IPS-20b (cell line): Measurements from ENCODE around the gene PPP1R2.

Source experiments
- H3K27ac ChIP-seq: one replicate; pipeline ENCODE4 v1.5.1; 2013; ENCODE audit warnings: low read length
- H3K27me3 ChIP-seq: 2 replicates; pipeline ENCODE4 v1.6.1; 2013; ENCODE audit warnings: mild to moderate bottlenecking, low read length, inconsistent platforms; ENCODE audit not compliant: insufficient read depth
- H3K36me3 ChIP-seq: 2 replicates; pipeline ENCODE4 v1.6.1; 2013; ENCODE audit warnings: low read depth, mild to moderate bottlenecking, inconsistent platforms, low read length, moderate library complexity; ENCODE audit not compliant: insufficient read depth
- H3K4me1 ChIP-seq: 2 replicates; pipeline ENCODE4 v1.6.1; 2013; ENCODE audit warnings: mild to moderate bottlenecking, control low read depth, inconsistent platforms, low read length, moderate library complexity; ENCODE audit not compliant: insufficient read depth
- H3K4me3 ChIP-seq: 2 replicates; pipeline ENCODE4 v1.5.1; 2013; ENCODE audit warnings: mild to moderate bottlenecking, low read length, inconsistent platforms
- H3K9ac ChIP-seq: 2 replicates; pipeline ENCODE4 v1.6.1; 2013; ENCODE audit warnings: low read depth, mild to moderate bottlenecking, inconsistent platforms, low read length, moderate library complexity
- H3K9me3 ChIP-seq: 2 replicates; pipeline ENCODE4 v1.6.1; 2013; ENCODE audit warnings: mild to moderate bottlenecking, low read depth, low read length, inconsistent platforms; ENCODE audit not compliant: insufficient read depth

PPP1R2 gene

DNA sequence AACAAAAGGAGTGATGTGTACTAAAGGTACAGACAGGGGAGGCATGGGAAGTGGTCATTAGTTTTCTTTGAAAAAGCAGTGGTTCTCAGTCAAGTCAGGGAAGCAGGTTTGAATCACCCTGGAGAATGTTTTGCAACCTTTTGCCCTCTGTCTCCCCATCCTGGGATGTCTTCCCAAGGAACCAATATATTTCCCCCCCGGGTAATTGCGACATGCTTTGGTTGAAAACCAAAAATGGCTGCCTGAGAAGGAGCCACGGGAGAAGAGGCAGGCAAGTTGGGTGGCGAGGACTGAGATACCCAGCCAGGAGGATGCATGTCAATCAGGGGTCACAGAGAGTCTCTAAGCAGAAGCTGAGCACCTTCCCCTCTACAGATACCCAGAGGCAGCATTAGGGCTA is 20.2 kb upstream of the PPP1R2 start:
- Histone ChIP-seq H3K36me3 (no peaks in the 10 kb centered on the region), H3K4me3 (no peak overlapping the region), H3K27me3 (no peaks in the 10 kb centered on the region), H3K9me3 (no peaks in the 10 kb centered on the region), H3K27ac (no peak overlapping the region), H3K9ac (no peak overlapping the region), H3K4me1 (no peaks in the 10 kb centered on the region)

DNA sequence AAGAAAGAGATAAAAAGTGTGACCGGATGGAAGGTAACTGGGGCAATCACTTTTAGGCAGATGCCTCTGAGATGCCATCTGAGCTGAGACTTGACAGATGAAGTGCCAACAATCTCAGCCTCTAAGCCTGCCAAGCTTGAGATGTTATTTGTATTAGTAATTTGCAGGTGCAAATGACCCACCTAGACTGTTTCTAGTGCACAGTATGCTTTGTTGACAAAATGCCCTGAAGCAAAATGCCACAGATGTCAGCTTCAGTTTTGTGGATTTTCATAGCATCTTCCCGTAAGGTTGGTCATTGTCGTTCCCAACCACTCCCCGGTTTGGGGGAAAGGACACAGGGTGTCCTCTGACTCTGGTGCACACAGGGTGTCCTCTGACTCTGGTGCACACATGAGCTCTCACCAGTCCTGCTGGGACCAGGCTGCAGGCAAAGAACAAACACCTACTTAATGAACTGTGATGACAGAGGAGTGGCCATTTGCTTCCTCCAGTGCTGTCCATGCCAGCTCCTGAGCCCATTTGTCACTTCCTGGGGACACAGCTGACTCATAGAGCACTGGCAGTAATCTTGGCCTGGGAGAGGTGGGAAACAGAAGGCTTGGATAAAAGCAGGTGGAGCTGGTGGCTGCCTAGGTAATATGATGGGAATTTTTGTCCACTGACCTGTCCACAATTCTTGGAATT is 16.7 kb upstream of the PPP1R2 start:
- H3K27ac ChIP-seq, result no peak overlapping the region

GRCh38 chr3:195558602-195559001 is 15.5 kb upstream of the PPP1R2 start:
- Histone ChIP-seq H3K4me1 (no peaks in the 10 kb centered on the region), H3K4me3 (no peak overlapping the region), H3K9ac (no peak overlapping the region), H3K36me3 (no peaks in the 10 kb centered on the region), H3K27ac (no peak overlapping the region), H3K9me3 (no peaks in the 10 kb centered on the region), H3K27me3 (peaks cover 6% of the 10 kb centered on the region; the same call in 1 of the 2 replicates)

More for the DNA sequence above, 16.7 kb upstream of the PPP1R2 start:
- H3K4me3 ChIP-seq, result no peak overlapping the region
- no peaks in the 10 kb centered on the region for H3K4me1 ChIP-seq
- peaks cover 6% of the 10 kb centered on the region; the same call in 1 of the 2 replicates for H3K27me3 ChIP-seq
- H3K9ac ChIP-seq, result no peak overlapping the region
- no peaks in the 10 kb centered on the region for H3K36me3 ChIP-seq
- no peaks in the 10 kb centered on the region for H3K9me3 ChIP-seq

- peaks cover 6% of the 10 kb centered on the region; the same call in 1 of the 2 replicates for H3K27me3 ChIP-seq
Measured at GRCh38 chr3:195557322-195557721, 14.2 kb upstream of the PPP1R2 start.

GRCh38 chr3:195556390-195556789 is 13.3 kb upstream of the PPP1R2 start:
- Histone ChIP-seq H3K27ac (no peak overlapping the region), H3K27me3 (peaks cover 6% of the 10 kb centered on the region; the same call in 1 of the 2 replicates), H3K4me3 (no peak overlapping the region), H3K36me3 (no peaks in the 10 kb centered on the region), H3K4me1 (no peaks in the 10 kb centered on the region), H3K9me3 (no peaks in the 10 kb centered on the region), H3K9ac (no peak overlapping the region)

More at GRCh38 chr3:195557322-195557721, 14.2 kb upstream of the PPP1R2 start:
- H3K4me3 ChIP-seq, result no peak overlapping the region
- H3K27ac ChIP-seq, result no peak overlapping the region
- H3K9ac ChIP-seq, result no peak overlapping the region
- H3K4me1 ChIP-seq, result no peaks in the 10 kb centered on the region
- no peaks in the 10 kb centered on the region for H3K36me3 ChIP-seq
- H3K9me3 ChIP-seq, result no peaks in the 10 kb centered on the region

- Histone ChIP-seq H3K36me3 (no peaks in the 10 kb centered on the region), H3K9ac (no peak overlapping the region)
Measured at GRCh38 chr3:195555110-195555509, 12.0 kb upstream of the PPP1R2 start.

GRCh38 chr3:195554458-195554857 is 11.3 kb upstream of the PPP1R2 start:
- H3K9me3 ChIP-seq, result no peaks in the 10 kb centered on the region
- H3K4me3 ChIP-seq, result no peak overlapping the region
- H3K27ac ChIP-seq, result no peak overlapping the region
- no peak overlapping the region for H3K9ac ChIP-seq
- no peaks in the 10 kb centered on the region for H3K36me3 ChIP-seq
- peaks cover 6% of the 10 kb centered on the region; the same call in 1 of the 2 replicates for H3K27me3 ChIP-seq
- no peaks in the 10 kb centered on the region for H3K4me1 ChIP-seq

More at GRCh38 chr3:195555110-195555509, 12.0 kb upstream of the PPP1R2 start:
- Histone ChIP-seq H3K4me3 (no peak overlapping the region), H3K27me3 (peaks cover 6% of the 10 kb centered on the region; the same call in 1 of the 2 replicates), H3K27ac (no peak overlapping the region), H3K4me1 (no peaks in the 10 kb centered on the region), H3K9me3 (no peaks in the 10 kb centered on the region)

DNA sequence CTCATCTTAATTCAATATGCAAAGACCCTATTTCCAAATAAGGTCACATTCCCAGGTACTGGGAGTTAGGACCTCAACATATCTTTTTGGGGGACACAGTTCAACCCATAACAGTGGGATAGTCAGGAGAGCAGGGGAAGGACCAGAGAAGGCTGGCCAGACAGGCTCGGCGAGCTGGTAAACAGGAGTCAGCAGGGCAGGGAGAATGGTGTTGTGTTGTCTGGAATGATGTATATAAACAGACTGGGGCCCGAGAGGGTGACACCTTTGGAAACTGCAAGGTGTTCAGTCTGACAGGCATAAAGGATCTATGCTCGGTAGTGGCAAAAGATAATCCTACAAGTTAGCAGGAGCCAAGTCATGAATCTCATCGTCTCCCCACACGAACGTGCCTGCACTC is 10.1 kb upstream of the PPP1R2 start:
- Histone ChIP-seq H3K4me1 (peaks cover 8% of the 10 kb centered on the region; the same call in 1 of the 2 replicates), H3K27ac (no peak overlapping the region), H3K27me3 (peaks cover 6% of the 10 kb centered on the region; the same call in 1 of the 2 replicates), H3K4me3 (no peak overlapping the region), H3K9me3 (no peaks in the 10 kb centered on the region), H3K9ac (no peak overlapping the region), H3K36me3 (no peaks in the 10 kb centered on the region)

DNA sequence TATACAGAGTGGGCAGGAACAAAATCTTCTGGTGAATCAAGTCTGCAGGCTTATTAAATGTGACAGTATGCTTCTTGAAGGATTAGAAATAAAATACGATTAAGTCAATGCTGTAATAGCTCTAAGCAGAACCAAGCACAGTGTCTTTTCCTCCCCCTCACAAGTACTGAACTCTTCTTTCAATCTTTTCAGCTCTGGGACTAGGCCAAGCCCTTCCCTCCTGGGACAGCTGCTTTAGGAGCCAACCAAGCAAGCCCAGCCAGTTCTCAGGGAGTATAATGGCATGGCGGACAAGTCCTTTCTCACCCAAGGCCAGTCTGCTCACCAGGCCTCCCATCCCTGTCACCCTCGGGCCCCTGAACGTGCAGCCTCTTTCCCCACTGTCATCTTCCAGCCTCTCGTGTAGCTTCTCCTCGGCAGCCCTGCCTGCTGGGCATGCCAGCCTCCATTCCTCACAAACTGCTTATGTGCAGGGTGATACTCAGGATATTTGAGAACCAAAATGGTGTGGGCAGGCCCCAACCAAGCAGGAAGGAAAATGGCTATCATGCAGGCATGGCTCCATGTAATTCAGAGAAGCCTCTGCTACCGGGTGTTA is 8.4 kb upstream of the PPP1R2 start:
- Histone ChIP-seq H3K9me3 (no peaks in the 10 kb centered on the region), H3K36me3 (no peaks in the 10 kb centered on the region), H3K27me3 (peaks cover 6% of the 10 kb centered on the region), H3K27ac (no peak overlapping the region), H3K4me3 (no peak overlapping the region), H3K9ac (no peak overlapping the region), H3K4me1 (peaks cover 15% of the 10 kb centered on the region)

DNA sequence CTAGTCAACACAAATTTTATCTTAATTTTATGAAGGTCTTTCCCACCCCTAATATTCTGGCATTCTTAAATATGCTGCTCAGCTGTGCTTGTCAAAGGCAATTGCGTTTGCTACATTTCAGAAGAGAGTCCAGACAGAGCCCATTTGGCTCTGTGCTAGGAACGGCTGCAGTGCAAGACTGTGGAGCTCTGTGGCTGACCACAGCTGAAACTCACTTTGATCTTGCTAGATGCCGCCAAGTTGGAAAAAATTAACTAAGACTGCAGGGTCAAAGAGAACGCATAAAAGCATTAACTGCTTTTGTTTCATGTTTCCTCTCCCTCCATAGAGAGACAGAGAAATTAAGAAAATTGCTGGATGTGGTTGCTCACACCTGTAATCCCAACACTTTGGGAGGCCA is 7.6 kb upstream of the PPP1R2 start:
- Histone ChIP-seq H3K9me3 (no peaks in the 10 kb centered on the region), H3K27ac (no peak overlapping the region), H3K27me3 (peaks cover 6% of the 10 kb centered on the region), H3K4me1 (peaks cover 17% of the 10 kb centered on the region), H3K4me3 (no peak overlapping the region), H3K36me3 (no peaks in the 10 kb centered on the region), H3K9ac (no peak overlapping the region)

DNA sequence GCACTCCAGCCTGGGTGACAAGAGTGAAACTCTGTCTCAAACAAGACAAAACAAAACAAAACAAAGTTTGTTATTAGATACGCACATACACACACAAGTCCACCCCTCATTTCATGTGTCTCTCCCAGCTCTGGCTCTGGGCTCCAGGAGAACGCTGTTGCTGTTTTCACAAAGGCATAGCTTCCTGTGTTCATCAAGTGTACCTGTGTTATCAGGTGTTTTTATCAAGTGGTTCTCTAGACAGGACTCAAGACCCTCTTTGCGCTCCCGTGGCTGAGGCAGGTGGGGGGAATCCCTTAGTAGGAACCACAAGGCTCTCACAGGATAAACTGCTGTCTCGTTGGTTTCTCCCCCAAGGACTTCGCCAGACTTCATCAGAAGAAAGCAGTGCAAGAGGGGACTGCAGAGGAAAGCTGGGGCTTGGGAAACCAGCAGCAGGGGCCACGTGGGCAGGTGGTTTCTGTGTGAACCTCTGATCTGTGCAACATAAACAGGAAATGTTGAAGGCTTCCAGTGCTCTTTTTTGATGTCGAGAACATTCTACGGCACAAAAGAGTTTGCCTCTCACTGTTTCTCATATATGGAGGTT is 6.9 kb upstream of the PPP1R2 start:
- Histone ChIP-seq H3K4me1 (peaks cover 17% of the 10 kb centered on the region), H3K36me3 (no peaks in the 10 kb centered on the region), H3K4me3 (no peak overlapping the region), H3K9ac (no peak overlapping the region), H3K27me3 (peaks cover 11% of the 10 kb centered on the region), H3K9me3 (no peaks in the 10 kb centered on the region), H3K27ac (no peak overlapping the region)

GRCh38 chr3:195548987-195549386 is 5.9 kb upstream of the PPP1R2 start:
- H3K27me3 ChIP-seq, result peaks cover 21% of the 10 kb centered on the region
- H3K4me1 ChIP-seq, result peaks cover 17% of the 10 kb centered on the region
- no peaks in the 10 kb centered on the region for H3K36me3 ChIP-seq
- peak overlapping the region; percentile 39; the same call in 1 of the 2 replicates for H3K4me3 ChIP-seq
- no peaks in the 10 kb centered on the region for H3K9me3 ChIP-seq
- no peak overlapping the region for H3K9ac ChIP-seq
- no peak overlapping the region for H3K27ac ChIP-seq
